Endometrial microvascular endothelial cells (primary cell): ENCODE measurements around the gene PHF20. TPM values are rescaled to one million over a fixed set of nuclear protein-coding genes. Genes with fewer than 3 reads are reported as not detected.
"Not testable (repeated sequence)": the region's sequence is repeated elsewhere in the genome, so short reads cannot be mapped to it uniquely, and the experiment has no call there.

Experiments used
- in situ Hi-C: cut with HindIII; loops from 2 replicates; pipeline ENCODE4 v1.10.0; 2017; ENCODE audit warnings: low sequenced_read_pairs, low pct_unique_long_range_greater_than_20kb; ENCODE audit errors: inconsistent ontology term
- total RNA-seq: library from RNA; depleted of rRNA; stranded (reverse); fragments of >200 nt; gene quantifications from one replicate; pipeline ENCODE4 v1.2.3, GENCODE V29; 2015; ENCODE audit errors: inconsistent ontology term

PHF20 gene
- total RNA-seq, 1 donor from 2014 or later = 29.5 TPM

GRCh38 chr20:35899064-35899463 is 127.2 kb downstream of the PHF20 start:
- in situ Hi-C loops = no loop called here

- in situ Hi-C loops = not testable (repeated sequence)
Measured at GRCh38 chr20:35901230-35901629, 129.4 kb downstream of the PHF20 start.

- in situ Hi-C loops = no loop called here
Measured at GRCh38 chr20:35901678-35902544, 130.1 kb downstream of the PHF20 start.

- in situ Hi-C loops = no loop called here
Measured at GRCh38 chr20:35902545-35902941, 130.7 kb downstream of the PHF20 start.

- in situ Hi-C loops = no loop called here
Measured at GRCh38 chr20:35903843-35904242, 132.0 kb downstream of the PHF20 start.

GRCh38 chr20:35904982-35905663 is 133.3 kb downstream of the PHF20 start:
- in situ Hi-C loops = no loop called here

GRCh38 chr20:35907017-35907701 is 135.3 kb downstream of the PHF20 start:
- in situ Hi-C loops = no loop called here

GRCh38 chr20:35908007-35908406 is 136.2 kb downstream of the PHF20 start:
- in situ Hi-C loops = no loop called here

GRCh38 chr20:35909176-35909575 is 137.4 kb downstream of the PHF20 start:
- in situ Hi-C loops = no loop called here

- in situ Hi-C loops = no loop called here
Measured at GRCh38 chr20:35909796-35910195, 138.0 kb downstream of the PHF20 start.

GRCh38 chr20:35910254-35910653 is 138.4 kb downstream of the PHF20 start:
- in situ Hi-C loops = no loop called here

GRCh38 chr20:35912881-35913280 is 141.1 kb downstream of the PHF20 start:
- in situ Hi-C loops = no loop called here

- in situ Hi-C loops = no loop called here
Measured at GRCh38 chr20:35917077-35917476, 145.3 kb downstream of the PHF20 start.

- in situ Hi-C loops = no loop called here
Measured at GRCh38 chr20:35918021-35918420, 146.2 kb downstream of the PHF20 start.

- in situ Hi-C loops = no loop called here
Measured at GRCh38 chr20:35920523-35920922, 148.7 kb downstream of the PHF20 start.

GRCh38 chr20:35929301-35929700 is 157.5 kb downstream of the PHF20 start:
- in situ Hi-C loops = no loop called here

GRCh38 chr20:35934050-35934449 is 162.2 kb downstream of the PHF20 start:
- in situ Hi-C loops = no loop called here

- in situ Hi-C loops = no loop called here
Measured at GRCh38 chr20:35939264-35939663, 167.4 kb downstream of the PHF20 start.

GRCh38 chr20:35941620-35942019 is 169.8 kb downstream of the PHF20 start:
- in situ Hi-C loops = no loop called here

- in situ Hi-C loops = no loop called here
Measured at GRCh38 chr20:35942243-35942642, 170.4 kb downstream of the PHF20 start.
